ENCODE results near the gene CMTM5. TPM values are rescaled to one million over a fixed set of nuclear protein-coding genes. Genes with fewer than 3 reads are reported as not detected.

Gene CMTM5
- polyA plus RNA-seq, 1 of the 3 experiments (the other 2 are of a cell fraction), result 0.13 TPM

GRCh38 chr14:23409966-23410635 is 33.3 kb downstream of the CMTM5 start:
- ChIA-PET POLR2A (interaction anchor here (0.9 kb wide), 1 partner anchor 44 kb away, joined by 3 read pairs; no protein-coding TSS in a partner anchor), CTCF (interaction anchor here (1.0 to 1.1 kb wide), 2 partner anchors 30 to 84 kb away, joined by 3 to 4 read pairs; no protein-coding TSS in a partner anchor)
- Histone ChIP-seq H3K4me3 (ENCODE audit: low read depth in 2 of 2, low read length in 1 of 2) (no peak overlapping the region), H3K4me1 (ENCODE audit: control insufficient read depth in 1 of 2, insufficient read depth in 2 of 2, low read depth in 1 of 2, low read length in 1 of 2) (peaks cover 0 to 9% of the 10 kb centered on the region in 2 experiments; a peak in 1 of 4 replicates), H3K9me3 (no peaks in the 10 kb centered on the region), H4K20me1 (ENCODE audit: insufficient read depth) (no peaks in the 10 kb centered on the region), H3K27me3 (ENCODE audit: insufficient read depth) (peaks cover 41% of the 10 kb centered on the region), H3K27ac (ENCODE audit: low read depth in 2 of 2, low read length in 1 of 2) (no peak overlapping the region), H3F3A (replicated peaks; ENCODE audit: insufficient read depth) (no peaks in the 10 kb centered on the region), H3K4me2 (no peak overlapping the region), H3K9ac (no peak overlapping the region), H3K9me2 (no peaks in the 10 kb centered on the region), H3K36me3 (replicated peaks in 1 of 2; ENCODE audit: control insufficient read depth in 1 of 2, insufficient read depth in 2 of 2, low read length in 1 of 2) (no peaks in the 10 kb centered on the region), H3K79me2 (ENCODE audit: insufficient read depth) (no peaks in the 10 kb centered on the region), H2AFZ (ENCODE audit: low read depth) (no peak overlapping the region)
- WGBS (ENCODE audit: low lambda C conversion rate), result 41% methylated on average over 12 of the region's 14 CpGs
- no peak for DNase-seq
- TF ChIP-seq POLR2AphosphoS5 (IDR thresholded peaks at IDR 0.05; ENCODE audit: low read depth, low read length) (no peak), RFX5 (IDR thresholded peaks at IDR 0.05; ENCODE audit: low read length) (no peak), IRF3 (IDR thresholded peaks at IDR 0.05; ENCODE audit: low read depth, low read length) (no peak), YY1 (IDR thresholded peaks at IDR 0.05; ENCODE audit: low read depth) (no peak)

GRCh38 chr14:23411563-23412525 is 35.0 kb downstream of the CMTM5 start:
- no peaks in the 10 kb centered on the region for H3K9me3 ChIP-seq

More at GRCh38 chr14:23411563-23412525, 35.0 kb downstream of the CMTM5 start:
- CTCF ChIA-PET, result interaction anchor here (1.4 kb wide), 1 partner anchor 32 kb away, joined by 5 read pairs; no protein-coding TSS in a partner anchor
- DNase-seq, result no peak
- peaks cover 32% of the 10 kb centered on the region for H3K27me3 ChIP-seq (ENCODE audit: insufficient read depth)
- H2AFZ ChIP-seq (ENCODE audit: low read depth), result no peak overlapping the region
- H3F3A ChIP-seq (replicated peaks; ENCODE audit: insufficient read depth), result no peaks in the 10 kb centered on the region
- no peaks in the 10 kb centered on the region for H3K79me2 ChIP-seq (ENCODE audit: insufficient read depth)
- no peaks in the 10 kb centered on the region for H3K9me2 ChIP-seq
- no peak overlapping the region for H3K9ac ChIP-seq
- H3K4me2 ChIP-seq, result no peak overlapping the region
- H4K20me1 ChIP-seq (ENCODE audit: insufficient read depth), result no peaks in the 10 kb centered on the region
- TF ChIP-seq SMC3 (IDR thresholded peaks at IDR 0.05; ENCODE audit: low read depth, low read length) (no peak), JUND (IDR thresholded peaks at IDR 0.05) (no peak), USF1 (IDR thresholded peaks at IDR 0.05; ENCODE audit: borderline replicate concordance, low read depth) (no peak), RAD21 (IDR thresholded peaks at IDR 0.05; ENCODE audit: low read length) (no peak), FOSL2 (IDR thresholded peaks at IDR 0.05; ENCODE audit: borderline replicate concordance, low read depth) (no peak), MXI1 (IDR thresholded peaks at IDR 0.05; ENCODE audit: low read depth, low read length) (no peak), GABPA (IDR thresholded peaks at IDR 0.05; ENCODE audit: low read depth) (no peak), RXRA (IDR thresholded peaks at IDR 0.05; ENCODE audit: borderline replicate concordance, low read depth) (no peak), TCF12 (IDR thresholded peaks at IDR 0.05) (no peak), FOXJ3 (CRISPR knock-in tag; IDR thresholded peaks at IDR 0.05) (no peak), TEAD4 (IDR thresholded peaks at IDR 0.05; ENCODE audit: borderline replicate concordance, insufficient read depth) (no peak), NFIC (IDR thresholded peaks at IDR 0.05; ENCODE audit: borderline replicate concordance) (no peak), CHD2 (IDR thresholded peaks at IDR 0.05; ENCODE audit: low read length, partially characterized antibody) (no peak), GATA2 (CRISPR knock-in tag; IDR thresholded peaks at IDR 0.05) (no peak), USF2 (IDR thresholded peaks at IDR 0.05; ENCODE audit: borderline replicate concordance, low read depth, low read length) (no peak), YY1 (IDR thresholded peaks at IDR 0.05; ENCODE audit: low read depth) (no peak), TAF1 (IDR thresholded peaks at IDR 0.05; ENCODE audit: borderline replicate concordance, low read depth, low read length) (no peak)
- WGBS (ENCODE audit: low lambda C conversion rate), result 38% methylated on average over 10 of the region's 14 CpGs
- H3K4me1 ChIP-seq (ENCODE audit: control insufficient read depth in 1 of 2, insufficient read depth in 2 of 2, low read depth in 1 of 2, low read length in 1 of 2), result peaks cover 0 to 9% of the 10 kb centered on the region in 2 experiments; a peak in 1 of 4 replicates
- H3K27ac ChIP-seq (ENCODE audit: low read depth in 2 of 2, low read length in 1 of 2), result no peak overlapping the region
- no peaks in the 10 kb centered on the region for H3K36me3 ChIP-seq (replicated peaks in 1 of 2; ENCODE audit: control insufficient read depth in 1 of 2, insufficient read depth in 2 of 2, low read length in 1 of 2)
- POLR2A ChIA-PET, result no interaction called here
- H3K4me3 ChIP-seq (ENCODE audit: low read depth in 2 of 2, low read length in 1 of 2), result no peak overlapping the region
